ENCODE measurements around the gene ITPR1. TPM values are rescaled to one million over a fixed set of nuclear protein-coding genes. Genes with fewer than 3 reads are reported as not detected.

Gene ITPR1
- total RNA-seq, 4 donors from 2014 or later, result 184 to 305 (median 218) TPM

GRCh38 chr3:4799266-4800256 lies 306.4 kb downstream of the ITPR1 start:
- TF ChIP-seq POLR2A (IDR thresholded peaks at IDR 0.05) (no peak), POLR2AphosphoS5 (IDR thresholded peaks at IDR 0.05) (no peak), CTCF (IDR thresholded peaks at IDR 0.05) (no peak), EP300 (IDR thresholded peaks at IDR 0.05) (no peak)
- H3K27me3 ChIP-seq, result no peaks in the 10 kb centered on the region
- H3K4me1 ChIP-seq, result peaks cover 0 to 17% (median 0%) of the 10 kb centered on the region in 3 donors
- H3K9me3 ChIP-seq, result peaks cover 0 to 11% (median 0%) of the 10 kb centered on the region in 3 donors
- H3K36me3 ChIP-seq, result peaks cover 0 to 87% of the 10 kb centered on the region in 2 donors
- no peak overlapping the region for H3K4me3 ChIP-seq
- 71 to 76% methylated on average over 13 to 14 of the region's 14 CpGs for WGBS, 2 donors (ENCODE audit: low coverage in 1 of 2)
- no peak for ATAC-seq
- peak overlapping the region in 1 of 4 donors; percentile 33 for H3K27ac ChIP-seq

- H3K9me3 ChIP-seq, result peaks cover 0 to 11% (median 0%) of the 10 kb centered on the region in 3 donors
- H3K27ac ChIP-seq, result peak overlapping the region in 1 of 4 donors; percentile 21
- peaks cover 0 to 17% (median 0%) of the 10 kb centered on the region in 3 donors for H3K4me1 ChIP-seq
- H3K27me3 ChIP-seq, result no peaks in the 10 kb centered on the region
- TF ChIP-seq POLR2A (IDR thresholded peaks at IDR 0.05) (no peak), EP300 (IDR thresholded peaks at IDR 0.05) (no peak), POLR2AphosphoS5 (IDR thresholded peaks at IDR 0.05) (no peak)
- H3K36me3 ChIP-seq, result peaks cover 0 to 87% of the 10 kb centered on the region in 2 donors
- no peak for ATAC-seq
- H3K4me3 ChIP-seq, result no peak overlapping the region
- WGBS, 2 donors (ENCODE audit: low coverage in 1 of 2), result 80 to 91% methylated on average over 3 of the region's 4 CpGs
Observed at GRCh38 chr3:4800595-4800994, 307.4 kb downstream of the ITPR1 start.

- Histone ChIP-seq H3K27me3 (no peaks in the 10 kb centered on the region), H3K4me3 (no peak overlapping the region), H3K27ac (no peak overlapping the region), H3K4me1 (peaks cover 0 to 17% (median 2%) of the 10 kb centered on the region in 3 donors), H3K36me3 (peaks cover 0 to 87% of the 10 kb centered on the region in 2 donors), H3K9me3 (peaks cover 0 to 6% (median 0%) of the 10 kb centered on the region in 3 donors)
- no peak for ATAC-seq
- TF ChIP-seq POLR2AphosphoS5 (IDR thresholded peaks at IDR 0.05) (no peak), EP300 (IDR thresholded peaks at IDR 0.05) (no peak), CTCF (IDR thresholded peaks at IDR 0.05) (no peak), POLR2A (IDR thresholded peaks at IDR 0.05) (no peak)
- WGBS, 2 donors (ENCODE audit: low coverage in 1 of 2), result 77 to 87% methylated on average over 5 of the region's 5 CpGs
Observed at GRCh38 chr3:4801892-4802291, 308.7 kb downstream of the ITPR1 start.

- H3K9me3 ChIP-seq, result no peaks in the 10 kb centered on the region
- H3K4me1 ChIP-seq, result peaks cover 0 to 27% (median 2%) of the 10 kb centered on the region in 3 donors
- peak overlapping the region in 1 of 4 donors; percentile 72 for H3K27ac ChIP-seq
- H3K4me3 ChIP-seq, result no peak overlapping the region
- H3K27me3 ChIP-seq, result no peaks in the 10 kb centered on the region
- no peak for TF ChIP-seq POLR2A (IDR thresholded peaks at IDR 0.05)
- no peak for TF ChIP-seq EP300 (IDR thresholded peaks at IDR 0.05)
- TF ChIP-seq CTCF (IDR thresholded peaks at IDR 0.05), result no peak
- no peak for TF ChIP-seq POLR2AphosphoS5 (IDR thresholded peaks at IDR 0.05)
- peaks cover 0 to 81% of the 10 kb centered on the region in 2 donors for H3K36me3 ChIP-seq
- WGBS, 2 donors (ENCODE audit: low coverage in 1 of 2), result 93% methylated on average over 6 to 8 of the region's 8 CpGs
- no peak for ATAC-seq
Observed at GRCh38 chr3:4802903-4803302, 309.8 kb downstream of the ITPR1 start.

GRCh38 chr3:4804161-4805058 lies 311.3 kb downstream of the ITPR1 start:
- TF ChIP-seq POLR2A (IDR thresholded peaks at IDR 0.05) (no peak), POLR2AphosphoS5 (IDR thresholded peaks at IDR 0.05) (no peak), EP300 (IDR thresholded peaks at IDR 0.05) (no peak), CTCF (IDR thresholded peaks at IDR 0.05) (no peak)
- ATAC-seq, result no peak
- H3K27ac ChIP-seq, result peak overlapping the region in 1 of 4 donors; percentile 72
- H3K9me3 ChIP-seq, result no peaks in the 10 kb centered on the region
- H3K4me3 ChIP-seq, result no peak overlapping the region
- 93 to 100% methylated on average over 3 to 11 of the region's 14 CpGs for WGBS, 2 donors (ENCODE audit: low coverage in 1 of 2)
- H3K36me3 ChIP-seq, result peaks cover 0 to 85% of the 10 kb centered on the region in 2 donors
- H3K27me3 ChIP-seq, result no peaks in the 10 kb centered on the region
- H3K4me1 ChIP-seq, result peaks cover 0 to 30% (median 2%) of the 10 kb centered on the region in 3 donors

Measured in gastroesophageal sphincter (tissue), 4 donors.